GM19463 (cell line): ENCODE measurements around the gene BID.
A peak's percentile ranks its signal among the peaks of the same experiment; 100 is the strongest.
"Not testable (repeated sequence)": the region's sequence is repeated elsewhere in the genome, so short reads cannot be mapped to it uniquely, and the experiment has no call there.

Experiments
- ATAC-seq: cut with Tn5 transposase; IDR thresholded peaks from one replicate; pipeline ENCODE4 v1.9.1; 2021; ENCODE audit warnings: mild to moderate bottlenecking, moderate library complexity; ENCODE audit not compliant: unreplicated experiment

BID gene

GRCh38 chr22:17770180-17771077 is 3.8 kb downstream of the BID start:
- no peak for ATAC-seq

GRCh38 chr22:17769716-17770082 is 4.6 kb downstream of the BID start:
- ATAC-seq, result no peak

- no peak for ATAC-seq
Observed at GRCh38 chr22:17769013-17769715, 5.1 kb downstream of the BID start.

GRCh38 chr22:17767233-17768065 is 6.8 kb downstream of the BID start:
- ATAC-seq, result peak; percentile 91

- ATAC-seq, result not testable (repeated sequence)
Observed at GRCh38 chr22:17764852-17765251, 9.4 kb downstream of the BID start.

- ATAC-seq, result no peak
Observed at GRCh38 chr22:17764036-17764435, 10.2 kb downstream of the BID start.

GRCh38 chr22:17763442-17763841 is 10.8 kb downstream of the BID start:
- not testable (repeated sequence) for ATAC-seq

GRCh38 chr22:17761138-17761488 is 13.2 kb downstream of the BID start:
- no peak for ATAC-seq

GRCh38 chr22:17754233-17754925 is 19.9 kb downstream of the BID start:
- ATAC-seq, result no peak

GRCh38 chr22:17753401-17753989 is 20.8 kb downstream of the BID start:
- ATAC-seq, result no peak

GRCh38 chr22:17751596-17751995 is 22.7 kb downstream of the BID start:
- ATAC-seq, result no peak

GRCh38 chr22:17749605-17750395 is 24.5 kb downstream of the BID start:
- no peak for ATAC-seq

GRCh38 chr22:17748555-17749353 is 25.5 kb downstream of the BID start:
- ATAC-seq, result no peak

GRCh38 chr22:17746916-17747315 is 27.4 kb downstream of the BID start:
- no peak for ATAC-seq

GRCh38 chr22:17744430-17744829 is 29.8 kb downstream of the BID start:
- no peak for ATAC-seq

- no peak for ATAC-seq
Observed at GRCh38 chr22:17743661-17744411, 30.4 kb downstream of the BID start.

- no peak for ATAC-seq
Observed at GRCh38 chr22:17742527-17742902, 31.8 kb downstream of the BID start.

- no peak for ATAC-seq
Observed at GRCh38 chr22:17741866-17742526, 32.3 kb downstream of the BID start.
